Caco-2 (cell line): ENCODE results near the gene CRAMP1. TPM values are rescaled to one million over a fixed set of nuclear protein-coding genes. Genes with fewer than 3 reads are reported as not detected.

Source experiments
- BruUV-seq: library from RNA; stranded (reverse); fragments of 400-500 nt; replicated peaks from 2 replicates; lab custom pipeline; 2021; lab: Mats Ljungman, UMichigan
- CTCF ChIA-PET: fragments of 300-600 bp; sonication (Branson Sonifier 250); formaldehyde crosslinking; loops from one replicate; lab custom pipeline; 2022; ENCODE audit warnings: antibody characterized with exemption; lab: Charles Lee
- POLR2A ChIA-PET: fragments of 300-600 bp; sonication (Branson Sonifier 250); formaldehyde crosslinking; loops from one replicate; lab custom pipeline; 2022; ENCODE audit warnings: antibody characterized with exemption; lab: Charles Lee
- DNase-seq, 2 experiments: peaks; one replicate each; pipeline versions ENCODE4 v3.0.0 to v3.0.0-alpha.2; 2020 to 2022
- H3K27me3 ChIP-seq: replicated peaks from 2 replicates; pipeline ENCODE4 v1.6.0; 2011; ENCODE audit warnings: low read length; ENCODE audit not compliant: control insufficient read depth, insufficient read depth
- H3K36me3 ChIP-seq: 2 replicates; pipeline ENCODE4 v1.5.1; 2011; ENCODE audit warnings: low read length; ENCODE audit not compliant: control insufficient read depth, insufficient read depth
- H3K4me1 ChIP-seq: fragments of 250-450 bp; sonication (Bioruptor Pico); 2 replicates; pipeline ENCODE4 v1.5.1; 2020; ENCODE audit warnings: mild to moderate bottlenecking
- H3K4me3 ChIP-seq: 2 replicates; pipeline ENCODE4 v1.5.1; 2011; ENCODE audit warnings: low read depth, mild to moderate bottlenecking, control low read depth, low read length
- H3K9me3 ChIP-seq: fragments of 250-450 bp; sonication (Bioruptor Pico); 2 replicates; pipeline ENCODE4 v1.5.1; 2020; ENCODE audit warnings: mild to moderate bottlenecking, moderate library complexity
- H3K27ac Mint-ChIP-seq: one replicate; pipeline ENCODE4 v1.8.0; 2022; ENCODE audit warnings: mixed read lengths; ENCODE audit not compliant: unreplicated experiment
- H3K27me3 Mint-ChIP-seq: one replicate; pipeline ENCODE4 v1.8.0; 2022; ENCODE audit warnings: mixed read lengths; ENCODE audit not compliant: insufficient read depth, unreplicated experiment
- H3K36me3 Mint-ChIP-seq: one replicate; pipeline ENCODE4 v1.8.0; 2022; ENCODE audit warnings: mild to moderate bottlenecking, mixed read lengths; ENCODE audit not compliant: insufficient read depth, unreplicated experiment
- H3K4me1 Mint-ChIP-seq: one replicate; pipeline ENCODE4 v1.8.0; 2022; ENCODE audit warnings: low read depth, mixed read lengths; ENCODE audit not compliant: unreplicated experiment
- H3K4me3 Mint-ChIP-seq: one replicate; pipeline ENCODE4 v1.8.0; 2022; ENCODE audit warnings: mild to moderate bottlenecking, moderate library complexity, mixed read lengths; ENCODE audit not compliant: unreplicated experiment
- H3K9me3 Mint-ChIP-seq: one replicate; pipeline ENCODE4 v1.8.0; 2022; ENCODE audit warnings: mixed read lengths; ENCODE audit not compliant: unreplicated experiment
- CTCF ChIP-seq, 2 experiments: fragments of 200-600 bp in 1 of 2; IDR thresholded peaks; 1 replicate in 1 of 2; 2 replicates in 1 of 2; pipeline versions ENCODE4 v1.5.1 to v1.8.0; 2011 to 2022; ENCODE audit warnings: antibody characterized with exemption in 1 of 2, control low read depth in 1 of 2, inconsistent platforms in 1 of 2, low read depth in 1 of 2, low read length in 1 of 2, mild to moderate bottlenecking in 1 of 2, moderate library complexity in 1 of 2; ENCODE audit not compliant: insufficient read depth in 1 of 2, severe bottlenecking in 1 of 2, unreplicated experiment in 1 of 2
- intact Hi-C: fragments of 100-400 bp; cut with micrococcal nuclease; formaldehyde crosslinking; loops from one replicate; pipeline ENCODE4 v1.10.0; 2022; ENCODE audit not compliant: unreplicated experiment
- total RNA-seq: library from RNA; stranded (reverse); gene quantifications from 2 replicates; pipeline ENCODE4 v1.2.3, GENCODE V29; 2022

CRAMP1 gene
- total RNA-seq, 1 experiment from 2014 or later: 24.7 TPM

GRCh38 chr16:1677339-1677738, 65.2 kb downstream of the CRAMP1 start:
- Histone ChIP-seq H3K9me3 (no peaks in the 10 kb centered on the region), H3K4me1 (peaks cover 9% of the 10 kb centered on the region; the same call in 1 of the 2 replicates), H3K36me3 (no peaks in the 10 kb centered on the region), H3K4me3 (peak overlapping the region; percentile 33), H3K27me3 (no peaks in the 10 kb centered on the region)
- Mint-ChIP-seq H3K27ac (no peak overlapping the region), H3K9me3 (no peaks in the 10 kb centered on the region), H3K4me3 (peak overlapping the region; percentile 56), H3K27me3 (no peaks in the 10 kb centered on the region), H3K36me3 (peaks cover 48% of the 10 kb centered on the region), H3K4me1 (peaks cover 8% of the 10 kb centered on the region)
- POLR2A ChIA-PET: interaction anchor here (0.6 to 1.2 kb wide), 7 partner anchors 10 to 816 kb away, joined by 3 to 17 read pairs (median 7); partner anchors contain the start of genes MAPK8IP3, NUBP2, RPS2 and SPSB3
- intact Hi-C loops: loop anchor here (10.0 kb wide), 1 partner anchor 63 kb away; the partner anchor contains the start of genes CRAMP1 and IFT140
- no peak for TF ChIP-seq CTCF (IDR thresholded peaks at IDR 0.05; ENCODE audit: insufficient read depth in 1 of 2, low read depth in 1 of 2, low read length in 1 of 2, severe bottlenecking in 1 of 2, unreplicated experiment in 1 of 2)
- no peak for DNase-seq
- CTCF ChIA-PET: interaction anchor here (0.6 to 2.2 kb wide), 5 partner anchors 26 to 208 kb away, joined by 3 to 35 read pairs (median 6); partner anchors contain the start of genes IFT140, MAPK8IP3, NUBP2 and SPSB3
- BruUV-seq: no TSS peak

DNA sequence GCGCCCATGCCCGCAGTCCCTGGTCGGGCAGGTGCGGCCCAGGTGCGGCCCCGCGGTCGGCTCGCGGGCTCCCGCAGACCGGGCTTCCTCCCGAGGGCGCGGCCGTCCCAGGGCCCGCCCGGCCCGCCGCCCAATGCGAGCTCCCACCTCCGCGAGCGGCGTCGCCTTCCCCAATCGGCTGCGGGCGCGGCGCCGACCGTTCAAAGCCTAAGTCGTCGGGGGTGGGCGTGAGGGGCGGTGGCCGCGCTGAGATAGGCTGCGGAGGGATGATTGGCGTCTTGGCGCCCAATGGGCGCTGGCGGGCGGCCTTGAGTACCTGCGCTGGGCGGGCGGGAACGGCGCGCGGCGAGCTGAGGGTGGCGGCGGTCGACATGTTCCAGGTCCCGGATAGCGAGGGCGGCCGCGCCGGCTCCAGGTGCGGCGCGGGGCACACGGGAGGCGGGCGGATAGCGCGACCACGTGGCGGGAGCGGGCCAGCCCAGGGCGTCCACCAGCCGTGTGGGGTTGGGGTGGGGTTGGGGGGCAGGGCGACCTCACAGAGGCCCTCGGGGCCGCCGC, 65.9 kb downstream of the CRAMP1 start, which contains the start of gene JPT2:
JPT2 (plus strand) TSS at position 338 of the 558 bp plus-strand sequence; CDS start at position 372, 34 bp downstream.
- H3K36me3 Mint-ChIP-seq: peaks cover 46% of the 10 kb centered on the region
- no peaks in the 10 kb centered on the region for H3K27me3 ChIP-seq
- H3K9me3 Mint-ChIP-seq: no peaks in the 10 kb centered on the region
- DNase-seq: peak; percentile 96 to 97
- no peaks in the 10 kb centered on the region for H3K36me3 ChIP-seq
- no peak for TF ChIP-seq CTCF (IDR thresholded peaks at IDR 0.05; ENCODE audit: insufficient read depth in 1 of 2, low read depth in 1 of 2, low read length in 1 of 2, severe bottlenecking in 1 of 2, unreplicated experiment in 1 of 2)
- H3K4me1 Mint-ChIP-seq: peaks cover 8% of the 10 kb centered on the region
- POLR2A ChIA-PET: interaction anchor here (0.5 to 1.2 kb wide), 10 partner anchors 8 to 816 kb away, joined by 3 to 17 read pairs (median 4); partner anchors contain the start of genes MAPK8IP3, NUBP2, RPS2 and SPSB3
- no TSS peak for BruUV-seq
- peak within 1 kb of the TSS; percentile 82 for H3K4me3 ChIP-seq
- H3K27me3 Mint-ChIP-seq: no peaks in the 10 kb centered on the region
- peak within 1 kb of the TSS; percentile 91 for H3K27ac Mint-ChIP-seq
- no peaks in the 10 kb centered on the region for H3K9me3 ChIP-seq
- CTCF ChIA-PET: interaction anchor here (0.6 to 2.2 kb wide), 6 partner anchors 11 to 207 kb away, joined by 3 to 35 read pairs (median 6); partner anchors contain the start of genes IFT140, MAPK8IP3, NUBP2 and SPSB3
- H3K4me1 ChIP-seq: peaks cover 9% of the 10 kb centered on the region; the same call in 1 of the 2 replicates
- peak within 1 kb of the TSS; percentile 96 for H3K4me3 Mint-ChIP-seq
- intact Hi-C loops: loop anchor here (1.0 to 10.0 kb wide), 3 partner anchors 11 to 63 kb away; partner anchors contain the start of genes CRAMP1 and IFT140

DNA sequence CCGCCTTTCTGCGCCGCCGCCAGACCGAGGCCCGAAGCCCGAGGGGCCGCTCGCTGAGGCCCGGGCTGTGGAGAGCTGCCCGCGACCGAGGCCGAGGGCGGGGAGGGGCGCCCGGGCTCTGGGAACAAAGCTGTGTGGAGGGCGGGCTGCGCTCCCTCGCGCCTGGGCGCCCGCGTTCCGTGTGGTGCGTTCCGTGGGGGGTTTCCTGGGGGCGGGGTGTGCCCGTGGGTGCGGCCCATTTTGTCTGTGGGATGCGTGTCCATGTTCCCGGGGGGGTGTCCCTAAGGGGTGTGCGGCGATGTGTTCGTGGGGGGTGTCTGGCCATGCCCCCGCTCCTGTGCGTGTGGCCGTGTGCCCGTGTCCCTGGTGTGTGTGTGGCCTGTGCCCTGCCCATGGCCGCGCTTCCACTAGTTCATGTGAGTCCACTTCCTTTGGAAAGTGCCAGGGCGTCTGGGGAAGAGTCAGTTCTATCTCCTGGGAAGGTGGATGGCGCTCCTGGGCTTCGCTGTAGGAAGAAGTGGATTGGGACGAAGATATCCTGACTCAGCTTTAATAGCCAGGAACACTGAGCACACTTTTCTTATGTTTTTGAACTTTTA, 66.4 kb downstream of the CRAMP1 start:
- H3K27me3 ChIP-seq: no peaks in the 10 kb centered on the region
- intact Hi-C loops: loop anchor here (1.0 to 10.0 kb wide), 3 partner anchors 11 to 64 kb away; partner anchors contain the start of genes CRAMP1 and IFT140
- Mint-ChIP-seq H3K4me3 (peak overlapping the region; percentile 96), H3K9me3 (no peaks in the 10 kb centered on the region), H3K36me3 (peaks cover 46% of the 10 kb centered on the region), H3K27ac (peak overlapping the region; percentile 91), H3K4me1 (peaks cover 8% of the 10 kb centered on the region), H3K27me3 (no peaks in the 10 kb centered on the region)
- peaks cover 9% of the 10 kb centered on the region; the same call in 1 of the 2 replicates for H3K4me1 ChIP-seq
- TSS peak; percentile 58 for BruUV-seq
- H3K4me3 ChIP-seq: peak overlapping the region; percentile 82
- TF ChIP-seq CTCF (IDR thresholded peaks at IDR 0.05; ENCODE audit: insufficient read depth in 1 of 2, low read depth in 1 of 2, low read length in 1 of 2, severe bottlenecking in 1 of 2, unreplicated experiment in 1 of 2): no peak
- H3K36me3 ChIP-seq: no peaks in the 10 kb centered on the region
- ChIA-PET CTCF (interaction anchor here (0.7 to 2.2 kb wide), 4 partner anchors 11 to 104 kb away, joined by 4 to 35 read pairs (median 9); partner anchors contain the start of genes MAPK8IP3, NUBP2 and SPSB3), POLR2A (interaction anchor here (0.5 to 1.2 kb wide), 8 partner anchors 8 to 286 kb away, joined by 3 to 17 read pairs (median 5); partner anchors contain the start of genes MAPK8IP3, NUBP2, RPS2 and SPSB3)
- no peaks in the 10 kb centered on the region for H3K9me3 ChIP-seq
- DNase-seq: peak in 1 of 2 experiments; percentile 27
